ENCODE data around the gene PRKAA1. TPM values are rescaled to one million over a fixed set of nuclear protein-coding genes. Genes with fewer than 3 reads are reported as not detected.
A peak's percentile ranks its signal among the peaks of the same experiment; 100 is the strongest.

Gene PRKAA1
- total and polyA plus RNA-seq, 2 of the 13 experiments (the other 11 are each of a cell fraction or from before 2014, with no cell fraction given): 36.6 to 58.0 TPM

DNA sequence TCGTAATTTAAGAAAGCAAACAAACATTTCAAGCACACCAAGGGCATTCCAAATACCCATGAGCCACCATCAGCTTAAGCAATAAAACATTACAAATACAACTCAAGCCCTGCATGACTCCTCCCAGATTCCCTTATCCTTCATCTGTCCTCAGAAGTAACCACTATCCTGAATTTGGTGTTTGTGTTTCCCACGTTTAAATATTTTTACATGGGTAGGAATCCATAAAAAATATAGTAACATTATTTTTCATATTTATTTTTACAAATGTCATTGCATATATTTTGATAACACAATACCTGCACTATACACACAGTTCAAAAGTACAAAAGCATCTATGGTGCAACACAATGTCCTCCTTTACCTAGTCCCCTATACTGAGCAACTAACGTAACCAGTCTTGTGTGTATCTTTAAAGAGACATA is 6.4 kb downstream of the PRKAA1 start (continued):
- TF ChIP-seq, protein P1, sequence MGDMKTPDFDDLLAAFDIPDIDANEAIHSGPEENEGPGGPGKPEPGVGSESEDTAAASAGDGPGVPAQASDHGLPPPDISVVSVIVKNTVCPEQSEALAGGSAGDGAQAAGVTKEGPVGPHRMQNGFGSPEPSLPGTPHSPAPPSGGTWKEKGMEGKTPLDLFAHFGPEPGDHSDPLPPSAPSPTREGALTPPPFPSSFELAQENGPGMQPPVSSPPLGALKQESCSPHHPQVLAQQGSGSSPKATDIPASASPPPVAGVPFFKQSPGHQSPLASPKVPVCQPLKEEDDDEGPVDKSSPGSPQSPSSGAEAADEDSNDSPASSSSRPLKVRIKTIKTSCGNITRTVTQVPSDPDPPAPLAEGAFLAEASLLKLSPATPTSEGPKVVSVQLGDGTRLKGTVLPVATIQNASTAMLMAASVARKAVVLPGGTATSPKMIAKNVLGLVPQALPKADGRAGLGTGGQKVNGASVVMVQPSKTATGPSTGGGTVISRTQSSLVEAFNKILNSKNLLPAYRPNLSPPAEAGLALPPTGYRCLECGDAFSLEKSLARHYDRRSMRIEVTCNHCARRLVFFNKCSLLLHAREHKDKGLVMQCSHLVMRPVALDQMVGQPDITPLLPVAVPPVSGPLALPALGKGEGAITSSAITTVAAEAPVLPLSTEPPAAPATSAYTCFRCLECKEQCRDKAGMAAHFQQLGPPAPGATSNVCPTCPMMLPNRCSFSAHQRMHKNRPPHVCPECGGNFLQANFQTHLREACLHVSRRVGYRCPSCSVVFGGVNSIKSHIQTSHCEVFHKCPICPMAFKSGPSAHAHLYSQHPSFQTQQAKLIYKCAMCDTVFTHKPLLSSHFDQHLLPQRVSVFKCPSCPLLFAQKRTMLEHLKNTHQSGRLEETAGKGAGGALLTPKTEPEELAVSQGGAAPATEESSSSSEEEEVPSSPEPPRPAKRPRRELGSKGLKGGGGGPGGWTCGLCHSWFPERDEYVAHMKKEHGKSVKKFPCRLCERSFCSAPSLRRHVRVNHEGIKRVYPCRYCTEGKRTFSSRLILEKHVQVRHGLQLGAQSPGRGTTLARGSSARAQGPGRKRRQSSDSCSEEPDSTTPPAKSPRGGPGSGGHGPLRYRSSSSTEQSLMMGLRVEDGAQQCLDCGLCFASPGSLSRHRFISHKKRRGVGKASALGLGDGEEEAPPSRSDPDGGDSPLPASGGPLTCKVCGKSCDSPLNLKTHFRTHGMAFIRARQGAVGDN (CRISPR knock-in tag; IDR thresholded peaks at IDR 0.05): no peak
- TF ChIP-seq BORCS8-MEF2B (CRISPR knock-in tag; IDR thresholded peaks at IDR 0.05) (no peak), ZNF253 (CRISPR knock-in tag; IDR thresholded peaks at IDR 0.05; ENCODE audit: borderline replicate concordance) (no peak), SP5 (CRISPR knock-in tag; IDR thresholded peaks at IDR 0.05; ENCODE audit: borderline replicate concordance, low read depth) (no peak), ZNF3 (CRISPR knock-in tag; IDR thresholded peaks at IDR 0.05) (no peak), SNRNP70 (IDR thresholded peaks at IDR 0.05; ENCODE audit: low read depth, low read length) (no peak), MBD4 (IDR thresholded peaks at IDR 0.05; ENCODE audit: borderline replicate concordance, low read length) (peak; percentile 21; the same call in 1 of the 2 replicates), RXRB (CRISPR knock-in tag; IDR thresholded peaks at IDR 0.05; ENCODE audit: borderline replicate concordance) (0 out of 2 replicates have a peak, but pooled peaks have one; percentile 26), ZNF101 (CRISPR knock-in tag; IDR thresholded peaks at IDR 0.05; ENCODE audit: borderline replicate concordance, low read depth) (no peak), ZNF33A (CRISPR knock-in tag; IDR thresholded peaks at IDR 0.05; ENCODE audit: borderline replicate concordance) (no peak), HNRNPLL (IDR thresholded peaks at IDR 0.05; ENCODE audit: low read depth, low read length, poor library complexity, severe bottlenecking) (peak; percentile 48), MXI1 (IDR thresholded peaks at IDR 0.05; ENCODE audit: borderline replicate concordance, low read depth, low read length) (no peak)
- TF ChIP-seq, protein P2, sequence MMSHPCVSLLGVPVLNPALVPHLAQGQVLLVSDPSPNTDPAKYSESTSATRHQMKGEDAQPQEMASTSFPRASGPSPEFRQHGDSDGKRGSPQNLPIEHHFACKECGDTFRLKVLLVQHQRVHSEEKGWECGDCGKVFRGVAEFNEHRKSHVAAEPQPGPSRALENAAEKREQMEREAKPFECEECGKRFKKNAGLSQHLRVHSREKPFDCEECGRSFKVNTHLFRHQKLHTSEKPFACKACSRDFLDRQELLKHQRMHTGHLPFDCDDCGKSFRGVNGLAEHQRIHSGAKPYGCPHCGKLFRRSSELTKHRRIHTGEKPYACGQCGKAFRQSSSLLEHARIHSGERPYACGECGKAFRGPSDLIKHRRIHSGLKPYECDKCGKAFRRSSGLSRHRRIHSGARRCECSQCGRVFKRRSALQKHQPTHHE (CRISPR knock-in tag; IDR thresholded peaks at IDR 0.05; ENCODE audit: borderline replicate concordance): no peak
- TF ChIP-seq, protein P3, sequence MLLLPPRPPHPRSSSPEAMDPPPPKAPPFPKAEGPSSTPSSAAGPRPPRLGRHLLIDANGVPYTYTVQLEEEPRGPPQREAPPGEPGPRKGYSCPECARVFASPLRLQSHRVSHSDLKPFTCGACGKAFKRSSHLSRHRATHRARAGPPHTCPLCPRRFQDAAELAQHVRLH (CRISPR knock-in tag; IDR thresholded peaks at IDR 0.05; ENCODE audit: borderline replicate concordance, low read depth): no peak
- TF ChIP-seq, protein P4, sequence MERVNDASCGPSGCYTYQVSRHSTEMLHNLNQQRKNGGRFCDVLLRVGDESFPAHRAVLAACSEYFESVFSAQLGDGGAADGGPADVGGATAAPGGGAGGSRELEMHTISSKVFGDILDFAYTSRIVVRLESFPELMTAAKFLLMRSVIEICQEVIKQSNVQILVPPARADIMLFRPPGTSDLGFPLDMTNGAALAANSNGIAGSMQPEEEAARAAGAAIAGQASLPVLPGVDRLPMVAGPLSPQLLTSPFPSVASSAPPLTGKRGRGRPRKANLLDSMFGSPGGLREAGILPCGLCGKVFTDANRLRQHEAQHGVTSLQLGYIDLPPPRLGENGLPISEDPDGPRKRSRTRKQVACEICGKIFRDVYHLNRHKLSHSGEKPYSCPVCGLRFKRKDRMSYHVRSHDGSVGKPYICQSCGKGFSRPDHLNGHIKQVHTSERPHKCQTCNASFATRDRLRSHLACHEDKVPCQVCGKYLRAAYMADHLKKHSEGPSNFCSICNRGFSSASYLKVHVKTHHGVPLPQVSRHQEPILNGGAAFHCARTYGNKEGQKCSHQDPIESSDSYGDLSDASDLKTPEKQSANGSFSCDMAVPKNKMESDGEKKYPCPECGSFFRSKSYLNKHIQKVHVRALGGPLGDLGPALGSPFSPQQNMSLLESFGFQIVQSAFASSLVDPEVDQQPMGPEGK (CRISPR knock-in tag; IDR thresholded peaks at IDR 0.05): no peak

All from HepG2 (cell line).